Neural cell (in vitro differentiated cells): ENCODE data around the gene PSMA7. TPM values are rescaled to one million over a fixed set of nuclear protein-coding genes. Genes with fewer than 3 reads are reported as not detected.

Experiments used
- H2AFZ ChIP-seq: fragments of 200-600, 300-800 bp; sonication (generic), shearing (Covaris generic); 2 replicates; pipeline ENCODE4 v1.6.0; 2014; ENCODE audit warnings: low read depth, mild to moderate bottlenecking, antibody characterized with exemption, low read length, moderate library complexity
- H3F3A ChIP-seq: fragments of 200-600 bp; shearing (Covaris generic); 2 replicates; pipeline ENCODE4 v1.6.1; 2016; ENCODE audit warnings: mild to moderate bottlenecking, moderate library complexity, mixed read lengths, antibody characterized with exemption, low read length; ENCODE audit not compliant: insufficient read depth, poor library complexity, severe bottlenecking
- H3K27ac ChIP-seq: fragments of 200-600, 300-800 bp; sonication (generic), shearing (Covaris generic); 2 replicates; pipeline ENCODE4 v1.5.1; 2014; ENCODE audit warnings: mild to moderate bottlenecking, low read length, moderate library complexity
- H3K27me3 ChIP-seq: fragments of 300-800, 200-600 bp; sonication (generic), shearing (Covaris generic); 2 replicates; pipeline ENCODE4 v1.6.0; 2014; ENCODE audit warnings: mild to moderate bottlenecking, low read depth, low read length, moderate library complexity; ENCODE audit not compliant: insufficient read depth
- H3K36me3 ChIP-seq: fragments of 300-800, 200-600 bp; sonication (generic), shearing (Covaris generic); 2 replicates; pipeline ENCODE4 v1.5.1; 2014; ENCODE audit warnings: mild to moderate bottlenecking, antibody characterized with exemption, low read length, moderate library complexity; ENCODE audit not compliant: insufficient read depth
- H3K4me2 ChIP-seq: fragments of 300-800, 200-600 bp; sonication (generic), shearing (Covaris generic); 2 replicates; pipeline ENCODE4 v1.6.0; 2014; ENCODE audit warnings: mild to moderate bottlenecking, low read length
- H3K4me3 ChIP-seq: fragments of 300-800, 200-600 bp; sonication (generic), shearing (Covaris generic); 2 replicates; pipeline ENCODE4 v1.5.1; 2014; ENCODE audit warnings: mild to moderate bottlenecking, low read length, moderate library complexity
- H3K79me2 ChIP-seq: fragments of 200-600 bp; shearing (Covaris generic); replicated peaks from 2 replicates; pipeline ENCODE4 v1.6.0; 2014; ENCODE audit warnings: mild to moderate bottlenecking, low read length, moderate library complexity; ENCODE audit not compliant: insufficient read depth
- H3K9ac ChIP-seq: fragments of 300-800, 200-600 bp; sonication (generic), shearing (Covaris generic); 2 replicates; pipeline ENCODE4 v1.6.1; 2016; ENCODE audit warnings: mild to moderate bottlenecking, low read length, mixed read lengths
- H3K9me2 ChIP-seq: fragments of 200-600 bp; shearing (Covaris generic); 2 replicates; pipeline ENCODE4 v1.6.1; 2016; ENCODE audit warnings: mild to moderate bottlenecking, low read length, mixed read lengths; ENCODE audit not compliant: insufficient read depth
- H3K9me3 ChIP-seq: fragments of 200-600, 300-800 bp; sonication (generic), shearing (Covaris generic); 2 replicates; pipeline ENCODE4 v1.6.1; 2016; ENCODE audit warnings: mild to moderate bottlenecking, mixed run types, low read length, moderate library complexity, mixed read lengths
- H4K20me1 ChIP-seq: fragments of 200-600 bp; shearing (Covaris generic); 2 replicates; pipeline ENCODE4 v1.6.1; 2016; ENCODE audit warnings: mild to moderate bottlenecking, mixed run types; ENCODE audit not compliant: insufficient read depth
- EZH2 ChIP-seq: fragments of 200-600, 300-800 bp; shearing (Covaris generic), sonication (generic); IDR thresholded peaks from 2 replicates; pipeline ENCODE4 v1.6.1; 2014; ENCODE audit warnings: antibody characterized with exemption, low read length, borderline replicate concordance, mild to moderate bottlenecking; ENCODE audit not compliant: insufficient read depth, poor library complexity, severe bottlenecking
- MXI1 ChIP-seq: fragments of 450-650 bp; conservative IDR thresholded peaks from 2 replicates; pipeline ENCODE4 v1.6.1; 2014; ENCODE audit warnings: antibody characterized with exemption, mild to moderate bottlenecking; ENCODE audit not compliant: poor library complexity, severe bottlenecking
- SMC3 ChIP-seq: fragments of 450-650 bp; conservative IDR thresholded peaks from 2 replicates; pipeline ENCODE4 v1.6.1; 2014; ENCODE audit warnings: antibody characterized with exemption, mild to moderate bottlenecking, moderate library complexity; ENCODE audit not compliant: poor library complexity
- polyA plus RNA-seq: library from polyadenylated mRNA; depleted of rRNA; stranded (reverse); fragments of >200 nt; gene quantifications from 2 replicates; pipeline ENCODE4 v1.2.3, GENCODE V29; 2014
- TF ChIP-seq, protein P1 (sequence below): fragments of 450-650 bp; IDR thresholded peaks from 2 replicates; pipeline ENCODE4 v1.5.1; 2014; ENCODE audit warnings: antibody characterized with exemption, mild to moderate bottlenecking, moderate library complexity; ENCODE audit not compliant: poor library complexity, severe bottlenecking
- TF ChIP-seq, protein P2 (sequence below): IDR thresholded peaks from 2 replicates; pipeline ENCODE4 v1.6.1; 2012; ENCODE audit warnings: borderline replicate concordance

The PSMA7 gene
- polyA plus RNA-seq, 1 donor from 2014 or later, result 874 TPM

DNA sequence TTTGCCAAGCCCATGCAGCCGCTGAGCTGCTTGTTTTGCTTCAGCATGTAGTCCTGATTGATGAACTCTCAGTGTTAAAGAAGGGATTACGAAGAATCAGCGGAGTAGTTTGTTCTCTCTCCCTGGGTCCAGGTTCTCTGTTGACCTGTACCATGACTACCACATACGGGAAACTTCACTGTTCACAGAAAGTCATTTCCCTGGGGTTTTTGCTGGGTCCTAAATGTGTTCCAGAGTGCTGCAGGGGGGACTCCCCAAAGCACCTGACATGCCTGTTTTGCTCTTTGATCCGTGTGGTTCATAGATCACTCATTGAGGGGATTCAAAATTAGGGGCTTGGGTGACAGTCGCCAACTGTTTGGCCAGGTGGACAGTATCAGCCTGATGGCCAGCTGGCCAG is 15.4 kb downstream of the PSMA7 start:
- peaks cover 29% of the 10 kb centered on the region for H3K79me2 ChIP-seq
- no peaks in the 10 kb centered on the region for H3K9me3 ChIP-seq
- H2AFZ ChIP-seq, result no peak overlapping the region
- TF ChIP-seq, protein P1, sequence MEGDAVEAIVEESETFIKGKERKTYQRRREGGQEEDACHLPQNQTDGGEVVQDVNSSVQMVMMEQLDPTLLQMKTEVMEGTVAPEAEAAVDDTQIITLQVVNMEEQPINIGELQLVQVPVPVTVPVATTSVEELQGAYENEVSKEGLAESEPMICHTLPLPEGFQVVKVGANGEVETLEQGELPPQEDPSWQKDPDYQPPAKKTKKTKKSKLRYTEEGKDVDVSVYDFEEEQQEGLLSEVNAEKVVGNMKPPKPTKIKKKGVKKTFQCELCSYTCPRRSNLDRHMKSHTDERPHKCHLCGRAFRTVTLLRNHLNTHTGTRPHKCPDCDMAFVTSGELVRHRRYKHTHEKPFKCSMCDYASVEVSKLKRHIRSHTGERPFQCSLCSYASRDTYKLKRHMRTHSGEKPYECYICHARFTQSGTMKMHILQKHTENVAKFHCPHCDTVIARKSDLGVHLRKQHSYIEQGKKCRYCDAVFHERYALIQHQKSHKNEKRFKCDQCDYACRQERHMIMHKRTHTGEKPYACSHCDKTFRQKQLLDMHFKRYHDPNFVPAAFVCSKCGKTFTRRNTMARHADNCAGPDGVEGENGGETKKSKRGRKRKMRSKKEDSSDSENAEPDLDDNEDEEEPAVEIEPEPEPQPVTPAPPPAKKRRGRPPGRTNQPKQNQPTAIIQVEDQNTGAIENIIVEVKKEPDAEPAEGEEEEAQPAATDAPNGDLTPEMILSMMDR, result no peak
- no peak for TF ChIP-seq EZH2
- H3K27ac ChIP-seq, result no peak overlapping the region
- H3K4me2 ChIP-seq, result no peak overlapping the region
- H3F3A ChIP-seq, result peaks cover 4% of the 10 kb centered on the region
- H3K4me3 ChIP-seq, result no peak overlapping the region
- H4K20me1 ChIP-seq, result peaks cover 18% of the 10 kb centered on the region
- no peaks in the 10 kb centered on the region for H3K9me2 ChIP-seq
- H3K9ac ChIP-seq, result no peak overlapping the region
- H3K36me3 ChIP-seq, result no peaks in the 10 kb centered on the region
- no peaks in the 10 kb centered on the region for H3K27me3 ChIP-seq

DNA sequence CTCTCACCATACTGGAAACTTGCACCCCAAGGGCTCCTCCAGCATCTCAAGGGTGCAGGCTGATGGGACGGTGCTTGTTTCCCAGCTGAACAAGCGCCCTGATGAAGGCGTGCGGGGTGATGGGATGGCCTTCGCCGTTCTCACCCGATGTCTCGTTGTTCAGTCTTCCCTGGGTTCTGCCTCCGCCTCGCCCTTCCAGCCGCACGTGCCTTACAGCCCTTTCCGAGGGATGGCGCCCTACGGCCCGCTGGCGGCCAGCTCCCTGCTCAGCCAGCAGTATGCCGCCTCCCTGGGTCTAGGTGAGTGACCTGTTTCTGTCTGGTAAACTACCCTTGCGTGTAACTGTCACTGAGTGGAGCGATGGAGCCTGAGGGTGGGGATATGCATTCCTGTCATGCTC is 17.1 kb downstream of the PSMA7 start:
- TF ChIP-seq MXI1 (no peak), SMC3 (no peak)
- TF ChIP-seq, protein P2, sequence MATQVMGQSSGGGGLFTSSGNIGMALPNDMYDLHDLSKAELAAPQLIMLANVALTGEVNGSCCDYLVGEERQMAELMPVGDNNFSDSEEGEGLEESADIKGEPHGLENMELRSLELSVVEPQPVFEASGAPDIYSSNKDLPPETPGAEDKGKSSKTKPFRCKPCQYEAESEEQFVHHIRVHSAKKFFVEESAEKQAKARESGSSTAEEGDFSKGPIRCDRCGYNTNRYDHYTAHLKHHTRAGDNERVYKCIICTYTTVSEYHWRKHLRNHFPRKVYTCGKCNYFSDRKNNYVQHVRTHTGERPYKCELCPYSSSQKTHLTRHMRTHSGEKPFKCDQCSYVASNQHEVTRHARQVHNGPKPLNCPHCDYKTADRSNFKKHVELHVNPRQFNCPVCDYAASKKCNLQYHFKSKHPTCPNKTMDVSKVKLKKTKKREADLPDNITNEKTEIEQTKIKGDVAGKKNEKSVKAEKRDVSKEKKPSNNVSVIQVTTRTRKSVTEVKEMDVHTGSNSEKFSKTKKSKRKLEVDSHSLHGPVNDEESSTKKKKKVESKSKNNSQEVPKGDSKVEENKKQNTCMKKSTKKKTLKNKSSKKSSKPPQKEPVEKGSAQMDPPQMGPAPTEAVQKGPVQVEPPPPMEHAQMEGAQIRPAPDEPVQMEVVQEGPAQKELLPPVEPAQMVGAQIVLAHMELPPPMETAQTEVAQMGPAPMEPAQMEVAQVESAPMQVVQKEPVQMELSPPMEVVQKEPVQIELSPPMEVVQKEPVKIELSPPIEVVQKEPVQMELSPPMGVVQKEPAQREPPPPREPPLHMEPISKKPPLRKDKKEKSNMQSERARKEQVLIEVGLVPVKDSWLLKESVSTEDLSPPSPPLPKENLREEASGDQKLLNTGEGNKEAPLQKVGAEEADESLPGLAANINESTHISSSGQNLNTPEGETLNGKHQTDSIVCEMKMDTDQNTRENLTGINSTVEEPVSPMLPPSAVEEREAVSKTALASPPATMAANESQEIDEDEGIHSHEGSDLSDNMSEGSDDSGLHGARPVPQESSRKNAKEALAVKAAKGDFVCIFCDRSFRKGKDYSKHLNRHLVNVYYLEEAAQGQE, result no peak
- H3K4me3 ChIP-seq, result no peak overlapping the region
- H3K9me3 ChIP-seq, result no peaks in the 10 kb centered on the region
- no peaks in the 10 kb centered on the region for H3K27me3 ChIP-seq
- peaks cover 14% of the 10 kb centered on the region for H4K20me1 ChIP-seq
- no peak overlapping the region for H2AFZ ChIP-seq
- H3K9ac ChIP-seq, result no peak overlapping the region
- H3F3A ChIP-seq, result peaks cover 6% of the 10 kb centered on the region
- H3K4me2 ChIP-seq, result no peak overlapping the region
- no peaks in the 10 kb centered on the region for H3K9me2 ChIP-seq
- no peak overlapping the region for H3K27ac ChIP-seq
- H3K36me3 ChIP-seq, result no peaks in the 10 kb centered on the region
- H3K79me2 ChIP-seq, result peaks cover 29% of the 10 kb centered on the region

DNA sequence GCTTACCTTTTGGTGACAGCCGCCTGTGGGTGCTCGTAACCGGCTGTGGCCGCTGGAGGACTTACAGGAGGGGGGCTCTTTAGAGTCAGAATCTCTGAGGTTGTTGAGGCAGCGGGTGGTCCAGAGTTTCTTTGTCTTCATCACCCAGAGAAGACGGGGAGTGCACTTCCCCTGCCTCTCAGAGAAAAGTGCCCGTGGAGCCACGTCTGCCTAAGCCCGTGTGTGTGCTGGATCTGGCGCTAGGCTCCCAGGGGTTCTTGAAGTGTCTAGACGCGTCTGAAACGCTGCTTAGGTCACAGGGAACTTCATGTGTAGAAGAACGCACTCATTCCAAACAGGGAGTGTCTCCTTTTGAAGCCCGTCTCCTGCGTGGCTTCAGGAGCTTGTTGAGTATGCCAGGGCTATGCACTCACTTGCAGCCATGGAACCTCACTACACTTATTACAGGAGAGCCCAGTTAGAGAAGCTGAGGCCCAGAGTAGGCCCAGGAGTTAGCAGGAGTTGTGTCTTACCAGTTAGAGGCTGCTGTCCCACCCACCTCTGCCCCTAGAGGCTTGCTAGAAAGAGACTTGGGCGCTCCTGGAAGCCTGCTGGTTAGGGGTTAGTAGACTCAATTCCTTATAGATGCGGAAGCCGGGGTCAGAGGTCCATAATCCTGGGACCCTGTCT is 19.6 kb downstream of the PSMA7 start:
- H3K79me2 ChIP-seq, result peaks cover 29% of the 10 kb centered on the region

More for the DNA sequence above, 19.6 kb downstream of the PSMA7 start:
- no peak overlapping the region for H2AFZ ChIP-seq
- peak overlapping the region; percentile 72 for H3K27ac ChIP-seq
- H3K27me3 ChIP-seq, result no peaks in the 10 kb centered on the region
- H3K9me2 ChIP-seq, result no peaks in the 10 kb centered on the region
- TF ChIP-seq SMC3 (no peak), MXI1 (peak; percentile 44)
- peak overlapping the region; percentile 83 for H3K4me2 ChIP-seq
- peaks cover 6% of the 10 kb centered on the region for H3F3A ChIP-seq
- no peaks in the 10 kb centered on the region for H3K36me3 ChIP-seq
- peak overlapping the region; percentile 82 for H3K9ac ChIP-seq
- H3K4me3 ChIP-seq, result peak overlapping the region; percentile 88
- no peaks in the 10 kb centered on the region for H3K9me3 ChIP-seq
- H4K20me1 ChIP-seq, result peaks cover 14% of the 10 kb centered on the region
